ACHN (cell line): ENCODE results near the gene KANSL2.
"Not testable (repeated sequence)": the region's sequence is repeated elsewhere in the genome, so short reads cannot be mapped to it uniquely, and the experiment has no call there.

ENCODE experiments used
- DNase-seq: peaks from one replicate; pipeline ENCODE4 v3.0.0-alpha.2; 2015
- in situ Hi-C: cut with HindIII; loops from 2 replicates; pipeline ENCODE4 v1.10.0; 2017; ENCODE audit warnings: low sequenced_read_pairs, low pct_ligation_motif_present, low pct_unique_long_range_greater_than_20kb

KANSL2 gene

DNA sequence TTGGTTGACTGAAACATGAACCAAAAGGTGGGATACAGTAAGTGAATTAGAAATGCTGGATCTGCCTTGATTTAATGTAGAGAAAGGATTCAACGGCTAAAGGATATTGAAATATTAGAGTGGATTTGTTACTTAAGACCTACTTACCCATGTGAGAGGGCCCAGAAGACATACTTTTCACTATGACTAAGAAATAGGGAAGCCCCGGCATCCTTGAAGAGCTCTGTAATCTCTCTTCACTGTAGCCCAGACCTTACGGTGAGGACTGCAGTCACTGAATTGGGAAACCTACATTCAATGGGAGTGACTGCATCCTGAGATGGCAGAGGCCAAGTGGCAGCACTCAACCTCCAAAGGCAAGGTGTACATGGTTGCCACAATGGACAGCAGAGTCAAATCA is 52.5 kb downstream of the KANSL2 start:
- in situ Hi-C loops: no loop called here
- DNase-seq: no peak

DNA sequence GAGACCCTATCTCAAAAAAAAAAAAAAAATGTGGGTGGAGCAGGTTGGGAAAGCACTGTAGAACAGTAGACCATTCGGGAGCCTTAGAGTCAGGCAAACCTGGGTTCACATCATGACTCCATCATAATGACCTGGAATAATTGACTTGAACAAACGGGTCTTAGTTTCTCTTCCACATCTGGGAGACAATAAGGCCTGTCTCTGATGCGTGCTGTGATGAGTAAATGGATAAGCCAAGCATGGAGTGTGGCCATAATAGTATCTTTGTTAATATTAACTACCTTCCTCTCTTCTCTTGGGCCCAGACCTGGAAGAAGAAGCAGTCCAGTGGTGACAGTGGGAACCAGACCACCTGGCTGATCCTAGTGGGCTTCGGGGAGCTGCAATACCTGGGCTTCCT is 54.5 kb downstream of the KANSL2 start:
- in situ Hi-C loops: no loop called here
- DNase-seq: no peak

DNA sequence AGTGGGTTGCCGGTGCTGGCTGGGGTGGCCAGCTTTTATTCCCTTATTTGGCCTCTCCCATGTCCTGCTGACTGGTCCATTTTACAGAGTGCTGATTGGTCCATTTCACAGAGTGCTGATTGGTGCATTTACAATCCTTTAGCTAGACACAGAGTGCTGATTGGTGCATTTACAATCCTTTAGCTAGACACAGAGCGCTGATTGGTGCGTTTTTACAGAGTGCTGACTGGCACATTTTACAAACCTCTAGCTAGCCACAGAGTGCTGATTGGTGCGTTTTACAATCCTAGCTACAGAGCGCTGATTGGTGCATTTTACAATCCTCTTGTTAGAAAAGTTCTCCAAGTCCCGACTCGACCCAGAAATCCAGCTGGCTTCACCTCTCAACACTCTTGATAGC is 59.0 kb downstream of the KANSL2 start:
- in situ Hi-C loops, DNase-seq: not testable (repeated sequence)

DNA sequence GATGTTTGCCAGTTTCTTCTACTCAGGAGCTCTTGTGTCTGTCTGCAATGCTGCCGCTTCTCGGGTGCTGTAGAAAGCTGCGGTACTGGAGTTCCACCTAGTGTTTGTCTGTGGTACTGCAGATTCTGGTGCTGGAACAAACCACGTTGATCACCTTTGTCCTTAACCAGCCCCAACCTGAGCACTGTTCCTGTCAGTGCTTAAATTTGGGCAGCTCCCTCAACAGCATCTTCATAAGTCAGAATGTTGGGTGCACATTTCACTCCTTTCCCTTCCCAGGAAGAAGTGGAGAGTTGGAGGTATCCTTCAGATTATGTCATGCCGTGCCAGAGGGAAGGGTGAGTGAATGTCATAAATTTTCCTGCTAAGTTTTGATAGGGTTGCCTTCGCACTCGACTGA is 63.5 kb downstream of the KANSL2 start:
- in situ Hi-C loops: no loop called here
- DNase-seq: peak; percentile 80

DNA sequence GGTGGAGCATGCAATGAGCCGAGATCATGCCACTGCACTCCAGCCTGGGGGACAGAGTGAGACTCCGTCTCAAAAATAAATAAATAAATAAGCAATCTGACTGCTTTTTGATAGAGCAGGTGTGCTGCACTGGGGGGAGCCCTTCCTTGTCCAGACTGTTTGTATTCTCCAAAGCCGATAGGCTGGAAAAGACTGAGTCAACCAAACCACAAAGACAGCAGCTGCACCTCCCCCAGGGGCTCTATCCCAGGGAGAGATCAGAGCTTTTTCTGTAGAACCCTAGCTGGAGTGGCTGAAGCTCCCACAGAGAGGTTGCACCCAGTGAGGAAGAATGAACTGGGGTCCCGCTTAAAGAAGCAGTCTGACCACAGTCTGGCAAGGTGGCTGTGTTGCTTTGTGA is 66.4 kb downstream of the KANSL2 start:
- in situ Hi-C loops: no loop called here

DNA sequence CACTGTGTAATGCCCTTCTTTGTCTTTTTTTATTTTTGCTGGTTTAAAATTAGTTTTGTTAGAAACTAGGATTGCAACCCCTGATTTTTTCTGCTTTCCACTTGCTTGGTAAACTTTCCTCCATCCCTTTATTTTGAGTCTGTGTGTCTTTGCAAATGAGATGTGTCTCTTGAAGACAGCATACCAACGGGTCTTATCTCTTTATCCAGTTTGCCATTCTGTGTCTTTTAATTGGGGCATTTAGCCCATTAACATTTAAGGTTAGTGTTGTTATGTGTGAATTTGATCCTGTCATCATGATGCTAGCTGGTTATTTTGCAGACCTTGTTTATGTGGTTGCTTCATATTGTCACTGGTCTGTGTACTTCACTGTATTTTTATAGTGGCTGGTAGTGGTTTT is 68.7 kb downstream of the KANSL2 start:
- DNase-seq: no peak
- in situ Hi-C loops: no loop called here

More for the DNA sequence above, 66.4 kb downstream of the KANSL2 start:
- DNase-seq: no peak
